ENCODE data around the gene PDZRN3. TPM values are rescaled to one million over a fixed set of nuclear protein-coding genes. Genes with fewer than 3 reads are reported as not detected.

PDZRN3 gene
- total RNA-seq, 4 donors from 2014 or later: 13.3 to 81.7 (median 19.7) TPM

DNA sequence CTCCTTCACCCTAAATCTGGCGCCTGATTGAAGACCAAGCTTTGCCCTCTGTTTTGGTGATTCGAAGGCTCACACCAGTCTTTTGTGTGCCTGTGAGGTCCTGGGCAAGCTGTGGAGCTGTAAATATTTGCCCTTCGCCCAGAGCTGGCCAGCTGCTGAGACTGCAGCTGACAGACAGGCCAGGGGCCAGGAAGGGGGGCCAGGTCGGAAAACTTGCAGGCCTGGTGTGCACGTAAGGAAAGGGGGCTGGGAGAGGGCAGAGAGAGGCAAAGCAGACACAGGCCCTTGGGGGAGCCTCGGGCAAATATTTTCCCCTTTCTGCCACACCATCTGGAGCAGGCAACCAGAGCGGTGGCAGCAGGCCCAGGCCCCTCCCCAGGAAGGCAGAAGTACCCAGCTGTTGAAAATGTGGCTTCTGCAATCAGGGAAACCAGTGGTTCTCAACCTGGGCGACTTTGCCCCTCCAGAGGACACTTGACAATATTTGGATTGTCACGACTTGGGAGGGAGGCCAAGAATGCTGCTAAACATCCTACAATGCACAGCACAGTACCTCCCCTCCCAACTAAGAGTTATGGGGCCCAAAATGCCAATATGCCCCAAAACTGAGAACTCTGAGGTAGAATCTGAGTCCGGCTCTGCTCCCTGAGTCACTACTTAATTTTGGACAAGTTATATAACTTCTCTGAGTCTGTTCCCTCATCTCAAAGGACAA is 2.5 kb downstream of the PDZRN3 start:
- H3K36me3 ChIP-seq: no peaks in the 10 kb centered on the region
- no peaks in the 10 kb centered on the region for H3K9me3 ChIP-seq
- peak overlapping the region in 3 of 4 donors; percentile 55 to 93 (median 70) for H3K27ac ChIP-seq
- no peak for TF ChIP-seq CTCF (IDR thresholded peaks at IDR 0.05)
- no peak for TF ChIP-seq POLR2A (IDR thresholded peaks at IDR 0.05)
- DNase-seq: peak in 2 of 3 donors; percentile 47 to 57
- H3K4me1 ChIP-seq: no peaks in the 10 kb centered on the region
- no peaks in the 10 kb centered on the region for H3K27me3 ChIP-seq
- peak overlapping the region; percentile 14 to 71 (median 44) for H3K4me3 ChIP-seq

DNA sequence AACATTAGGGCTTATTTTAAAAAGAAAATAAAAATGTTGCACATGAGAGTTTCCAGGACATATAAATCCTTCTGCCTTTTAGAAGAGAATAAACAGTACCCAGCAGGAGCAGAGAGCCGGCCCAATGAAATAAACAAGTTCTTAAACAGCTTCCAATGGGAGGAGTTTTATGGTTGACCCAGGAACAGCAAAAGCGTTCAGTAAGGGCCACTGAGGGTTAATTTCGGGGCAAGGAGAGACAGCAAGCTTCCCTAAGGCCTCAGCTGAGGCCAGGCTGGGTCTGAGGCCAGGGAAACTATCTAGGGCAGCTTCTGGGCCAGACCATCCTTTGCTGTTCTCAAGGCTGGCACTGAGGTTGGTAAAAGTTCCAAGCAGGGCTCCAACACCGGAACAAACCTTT is 3.4 kb downstream of the PDZRN3 start:
- Histone ChIP-seq H3K27ac (peak overlapping the region in 3 of 4 donors; percentile 25 to 93 (median 55)), H3K27me3 (no peaks in the 10 kb centered on the region), H3K9me3 (no peaks in the 10 kb centered on the region), H3K4me3 (peak overlapping the region in 3 of 4 donors; percentile 21 to 71 (median 68)), H3K4me1 (no peaks in the 10 kb centered on the region), H3K36me3 (no peaks in the 10 kb centered on the region)
- no peak for DNase-seq
- TF ChIP-seq POLR2A (IDR thresholded peaks at IDR 0.05): no peak
- no peak for TF ChIP-seq CTCF (IDR thresholded peaks at IDR 0.05)

DNA sequence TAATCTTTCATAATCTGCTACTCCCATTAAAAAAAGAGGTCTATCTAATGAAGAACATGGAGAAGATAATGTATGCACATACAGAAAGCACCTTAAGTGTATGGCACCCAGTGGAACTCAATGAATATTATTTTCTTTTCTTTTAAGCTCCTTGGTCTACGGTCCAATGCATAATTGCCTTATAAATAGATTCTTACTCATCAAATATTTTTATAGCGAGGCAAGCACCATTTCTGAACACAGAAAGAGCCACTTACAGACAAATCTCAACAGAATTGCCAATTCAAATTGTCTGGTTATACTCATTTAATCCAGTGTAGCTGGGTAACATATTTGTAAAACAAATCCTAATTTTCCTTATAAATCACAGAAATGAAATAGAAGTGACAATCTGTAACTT is 6.3 kb downstream of the PDZRN3 start:
- no peaks in the 10 kb centered on the region for H3K36me3 ChIP-seq
- TF ChIP-seq POLR2A (IDR thresholded peaks at IDR 0.05): no peak
- H3K27ac ChIP-seq: peak overlapping the region in 1 of 4 donors; percentile 33
- H3K4me3 ChIP-seq: no peak overlapping the region
- H3K9me3 ChIP-seq: no peaks in the 10 kb centered on the region
- no peaks in the 10 kb centered on the region for H3K4me1 ChIP-seq
- no peak for DNase-seq
- no peaks in the 10 kb centered on the region for H3K27me3 ChIP-seq

- H3K4me1 ChIP-seq: no peaks in the 10 kb centered on the region
- no peak overlapping the region for H3K4me3 ChIP-seq
- H3K27ac ChIP-seq: peak overlapping the region in 1 of 4 donors; percentile 44
- TF ChIP-seq CTCF (IDR thresholded peaks at IDR 0.05): no peak
- no peak for TF ChIP-seq POLR2A (IDR thresholded peaks at IDR 0.05)
- H3K27me3 ChIP-seq: no peaks in the 10 kb centered on the region
- DNase-seq: no peak
- no peaks in the 10 kb centered on the region for H3K36me3 ChIP-seq
- H3K9me3 ChIP-seq: no peaks in the 10 kb centered on the region
These were observed 8.7 kb downstream of the PDZRN3 start for GRCh38 chr3:73616056-73616455.

DNA sequence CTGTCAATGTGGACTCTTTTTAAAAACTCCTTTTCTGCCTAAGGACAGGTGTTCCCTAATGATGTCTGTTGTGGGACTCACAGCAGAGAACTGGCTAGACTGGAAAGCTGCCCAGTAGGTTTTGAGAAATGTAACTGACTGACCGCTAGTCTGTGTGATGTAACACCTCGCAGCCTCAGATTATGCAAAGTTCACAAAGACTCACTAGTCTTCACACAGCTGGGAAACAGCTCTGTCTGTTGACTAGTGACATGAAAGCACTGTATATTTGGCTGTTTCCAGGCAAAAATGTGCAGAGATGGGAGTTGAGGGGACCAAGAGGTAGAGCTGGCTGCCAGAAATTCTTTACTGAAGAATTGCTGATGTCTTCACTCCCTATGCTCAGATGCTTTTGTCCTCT is 10.3 kb downstream of the PDZRN3 start:
- peak in 1 of 3 donors; percentile 50 for DNase-seq
- H3K36me3 ChIP-seq: no peaks in the 10 kb centered on the region
- H3K27ac ChIP-seq: peak overlapping the region in 1 of 4 donors; percentile 44
- H3K4me1 ChIP-seq: no peaks in the 10 kb centered on the region
- no peaks in the 10 kb centered on the region for H3K27me3 ChIP-seq
- H3K9me3 ChIP-seq: no peaks in the 10 kb centered on the region
- H3K4me3 ChIP-seq: no peak overlapping the region
- TF ChIP-seq POLR2A (IDR thresholded peaks at IDR 0.05) (no peak), CTCF (IDR thresholded peaks at IDR 0.05) (no peak)

GRCh38 chr3:73611176-73611575 is 13.6 kb downstream of the PDZRN3 start:
- Histone ChIP-seq H3K27ac (no peak overlapping the region), H3K9me3 (no peaks in the 10 kb centered on the region), H3K4me1 (no peaks in the 10 kb centered on the region), H3K36me3 (no peaks in the 10 kb centered on the region), H3K27me3 (no peaks in the 10 kb centered on the region), H3K4me3 (no peak overlapping the region)
- no peak for DNase-seq
- TF ChIP-seq POLR2A (IDR thresholded peaks at IDR 0.05) (no peak), CTCF (IDR thresholded peaks at IDR 0.05) (no peak)

Measured in Peyer's patch (tissue), 4 donors.